ENCODE measurements around the gene HPCA.

Gene HPCA

DNA sequence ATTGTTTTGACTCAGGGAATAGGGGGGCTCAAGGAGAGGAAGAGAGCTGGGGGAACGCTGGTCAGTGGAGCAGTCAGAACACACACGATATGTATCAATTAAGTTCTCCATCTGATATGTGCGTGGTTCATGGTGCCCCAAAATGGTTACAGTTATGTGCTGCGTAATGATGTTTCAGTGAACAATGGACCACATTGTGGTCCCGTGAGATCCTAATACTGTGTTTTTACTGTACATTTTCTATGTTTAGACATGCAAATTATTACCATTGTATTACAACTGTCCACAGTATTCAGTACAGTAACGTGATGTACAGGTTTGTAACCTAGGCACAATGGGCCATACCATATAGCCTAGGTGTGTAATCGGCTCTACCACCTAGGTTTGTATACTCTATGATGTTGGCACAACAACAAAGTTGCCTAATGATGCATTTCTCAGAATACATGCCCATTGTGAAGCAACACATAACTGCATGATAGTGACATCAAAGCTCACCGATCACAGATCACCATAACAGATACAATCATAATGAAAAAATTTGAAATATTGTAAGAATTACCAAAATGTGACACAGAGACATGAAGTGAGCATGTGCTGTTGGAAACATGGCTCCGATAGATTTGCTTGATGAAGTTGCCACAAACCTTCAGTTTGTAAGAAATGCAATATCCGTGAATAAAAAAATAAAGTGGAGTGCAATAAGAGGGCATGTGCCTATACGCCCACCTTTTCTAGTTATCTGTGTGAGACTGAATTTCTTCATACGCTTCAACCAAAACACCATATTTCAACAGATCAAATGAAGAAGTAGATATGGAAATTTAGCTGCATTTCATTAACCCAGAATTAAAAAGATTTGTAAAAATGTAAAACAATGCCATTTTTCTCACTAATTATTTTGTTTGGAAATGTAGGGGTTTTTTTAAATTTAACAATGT is 29.7 kb downstream of the HPCA start:
- TF ChIP-seq ZC3H10 (CRISPR knock-in tag; IDR thresholded peaks at IDR 0.05) = no peak
- no peak for TF ChIP-seq CSDC2 (CRISPR knock-in tag; IDR thresholded peaks at IDR 0.05)
- no peak for TF ChIP-seq ZFP3 (CRISPR knock-in tag; IDR thresholded peaks at IDR 0.05)
- no peak for TF ChIP-seq ARNTL (CRISPR knock-in tag; IDR thresholded peaks at IDR 0.05; ENCODE audit: borderline replicate concordance, low read depth)
- TF ChIP-seq, protein P1, sequence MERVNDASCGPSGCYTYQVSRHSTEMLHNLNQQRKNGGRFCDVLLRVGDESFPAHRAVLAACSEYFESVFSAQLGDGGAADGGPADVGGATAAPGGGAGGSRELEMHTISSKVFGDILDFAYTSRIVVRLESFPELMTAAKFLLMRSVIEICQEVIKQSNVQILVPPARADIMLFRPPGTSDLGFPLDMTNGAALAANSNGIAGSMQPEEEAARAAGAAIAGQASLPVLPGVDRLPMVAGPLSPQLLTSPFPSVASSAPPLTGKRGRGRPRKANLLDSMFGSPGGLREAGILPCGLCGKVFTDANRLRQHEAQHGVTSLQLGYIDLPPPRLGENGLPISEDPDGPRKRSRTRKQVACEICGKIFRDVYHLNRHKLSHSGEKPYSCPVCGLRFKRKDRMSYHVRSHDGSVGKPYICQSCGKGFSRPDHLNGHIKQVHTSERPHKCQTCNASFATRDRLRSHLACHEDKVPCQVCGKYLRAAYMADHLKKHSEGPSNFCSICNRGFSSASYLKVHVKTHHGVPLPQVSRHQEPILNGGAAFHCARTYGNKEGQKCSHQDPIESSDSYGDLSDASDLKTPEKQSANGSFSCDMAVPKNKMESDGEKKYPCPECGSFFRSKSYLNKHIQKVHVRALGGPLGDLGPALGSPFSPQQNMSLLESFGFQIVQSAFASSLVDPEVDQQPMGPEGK (CRISPR knock-in tag; IDR thresholded peaks at IDR 0.05; ENCODE audit: borderline replicate concordance) = no peak
- TF ChIP-seq SNAI2 (CRISPR knock-in tag; IDR thresholded peaks at IDR 0.05) = no peak
- no peak for TF ChIP-seq BACH2 (CRISPR knock-in tag; IDR thresholded peaks at IDR 0.05; ENCODE audit: borderline replicate concordance)
- TF ChIP-seq, protein P2, sequence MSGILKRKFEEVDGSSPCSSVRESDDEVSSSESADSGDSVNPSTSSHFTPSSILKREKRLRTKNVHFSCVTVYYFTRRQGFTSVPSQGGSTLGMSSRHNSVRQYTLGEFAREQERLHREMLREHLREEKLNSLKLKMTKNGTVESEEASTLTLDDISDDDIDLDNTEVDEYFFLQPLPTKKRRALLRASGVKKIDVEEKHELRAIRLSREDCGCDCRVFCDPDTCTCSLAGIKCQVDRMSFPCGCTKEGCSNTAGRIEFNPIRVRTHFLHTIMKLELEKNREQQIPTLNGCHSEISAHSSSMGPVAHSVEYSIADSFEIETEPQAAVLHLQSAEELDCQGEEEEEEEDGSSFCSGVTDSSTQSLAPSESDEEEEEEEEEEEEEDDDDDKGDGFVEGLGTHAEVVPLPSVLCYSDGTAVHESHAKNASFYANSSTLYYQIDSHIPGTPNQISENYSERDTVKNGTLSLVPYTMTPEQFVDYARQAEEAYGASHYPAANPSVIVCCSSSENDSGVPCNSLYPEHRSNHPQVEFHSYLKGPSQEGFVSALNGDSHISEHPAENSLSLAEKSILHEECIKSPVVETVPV (CRISPR knock-in tag; IDR thresholded peaks at IDR 0.05) = no peak
- no peak for ATAC-seq

- TF ChIP-seq POU6F1 (CRISPR knock-in tag; IDR thresholded peaks at IDR 0.05; ENCODE audit: borderline replicate concordance, low read depth) (no peak), OSR1 (CRISPR knock-in tag; IDR thresholded peaks at IDR 0.05) (no peak), TCF4 (CRISPR knock-in tag; IDR thresholded peaks at IDR 0.05; ENCODE audit: borderline replicate concordance) (no peak)
- ATAC-seq = no peak
Measured at GRCh38 chr1:32917521-32917920, 31.2 kb downstream of the HPCA start.

- TF ChIP-seq SNAI2 (CRISPR knock-in tag; IDR thresholded peaks at IDR 0.05) (no peak), CREB5 (CRISPR knock-in tag; IDR thresholded peaks at IDR 0.05; ENCODE audit: low read depth) (no peak), TOX (CRISPR knock-in tag; IDR thresholded peaks at IDR 0.05; ENCODE audit: borderline replicate concordance) (no peak), ARNTL (CRISPR knock-in tag; IDR thresholded peaks at IDR 0.05; ENCODE audit: borderline replicate concordance, low read depth) (no peak), ZNF70 (CRISPR knock-in tag; IDR thresholded peaks at IDR 0.05) (no peak), ISL1 (CRISPR knock-in tag; IDR thresholded peaks at IDR 0.05) (no peak), ZC3H10 (CRISPR knock-in tag; IDR thresholded peaks at IDR 0.05) (no peak), ESRRG (CRISPR knock-in tag; IDR thresholded peaks at IDR 0.05) (no peak), BACH2 (CRISPR knock-in tag; IDR thresholded peaks at IDR 0.05; ENCODE audit: borderline replicate concordance) (no peak), ZNF565 (CRISPR knock-in tag; conservative IDR thresholded peaks at IDR 0.05; ENCODE audit: low read depth) (no peak), ZFP30 (CRISPR knock-in tag; IDR thresholded peaks at IDR 0.05) (no peak), ZNF8 (CRISPR knock-in tag; IDR thresholded peaks at IDR 0.05) (no peak), RARB (CRISPR knock-in tag; IDR thresholded peaks at IDR 0.05) (no peak), POU6F1 (CRISPR knock-in tag; IDR thresholded peaks at IDR 0.05; ENCODE audit: borderline replicate concordance, low read depth) (no peak), OSR1 (CRISPR knock-in tag; IDR thresholded peaks at IDR 0.05) (no peak), CSDC2 (CRISPR knock-in tag; IDR thresholded peaks at IDR 0.05) (no peak), GLIS3 (CRISPR knock-in tag; IDR thresholded peaks at IDR 0.05) (no peak)
- TF ChIP-seq, protein P2 (CRISPR knock-in tag; IDR thresholded peaks at IDR 0.05) = no peak
- TF ChIP-seq, protein P1 (CRISPR knock-in tag; IDR thresholded peaks at IDR 0.05; ENCODE audit: borderline replicate concordance) = no peak
- TF ChIP-seq, protein P3, sequence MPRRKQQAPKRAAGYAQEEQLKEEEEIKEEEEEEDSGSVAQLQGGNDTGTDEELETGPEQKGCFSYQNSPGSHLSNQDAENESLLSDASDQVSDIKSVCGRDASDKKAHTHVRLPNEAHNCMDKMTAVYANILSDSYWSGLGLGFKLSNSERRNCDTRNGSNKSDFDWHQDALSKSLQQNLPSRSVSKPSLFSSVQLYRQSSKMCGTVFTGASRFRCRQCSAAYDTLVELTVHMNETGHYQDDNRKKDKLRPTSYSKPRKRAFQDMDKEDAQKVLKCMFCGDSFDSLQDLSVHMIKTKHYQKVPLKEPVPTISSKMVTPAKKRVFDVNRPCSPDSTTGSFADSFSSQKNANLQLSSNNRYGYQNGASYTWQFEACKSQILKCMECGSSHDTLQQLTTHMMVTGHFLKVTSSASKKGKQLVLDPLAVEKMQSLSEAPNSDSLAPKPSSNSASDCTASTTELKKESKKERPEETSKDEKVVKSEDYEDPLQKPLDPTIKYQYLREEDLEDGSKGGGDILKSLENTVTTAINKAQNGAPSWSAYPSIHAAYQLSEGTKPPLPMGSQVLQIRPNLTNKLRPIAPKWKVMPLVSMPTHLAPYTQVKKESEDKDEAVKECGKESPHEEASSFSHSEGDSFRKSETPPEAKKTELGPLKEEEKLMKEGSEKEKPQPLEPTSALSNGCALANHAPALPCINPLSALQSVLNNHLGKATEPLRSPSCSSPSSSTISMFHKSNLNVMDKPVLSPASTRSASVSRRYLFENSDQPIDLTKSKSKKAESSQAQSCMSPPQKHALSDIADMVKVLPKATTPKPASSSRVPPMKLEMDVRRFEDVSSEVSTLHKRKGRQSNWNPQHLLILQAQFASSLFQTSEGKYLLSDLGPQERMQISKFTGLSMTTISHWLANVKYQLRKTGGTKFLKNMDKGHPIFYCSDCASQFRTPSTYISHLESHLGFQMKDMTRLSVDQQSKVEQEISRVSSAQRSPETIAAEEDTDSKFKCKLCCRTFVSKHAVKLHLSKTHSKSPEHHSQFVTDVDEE (CRISPR knock-in tag; IDR thresholded peaks at IDR 0.05) = no peak
- no peak for ATAC-seq
Measured at GRCh38 chr1:32918179-32918578, 31.9 kb downstream of the HPCA start.
